GM18867 (cell line): ENCODE data around the gene DGKB.

ENCODE experiments used
- ATAC-seq: cut with Tn5 transposase; IDR thresholded peaks from one replicate; pipeline ENCODE4 v1.9.1; 2021; ENCODE audit warnings: mild to moderate bottlenecking, moderate library complexity; ENCODE audit not compliant: unreplicated experiment

The DGKB gene

DNA sequence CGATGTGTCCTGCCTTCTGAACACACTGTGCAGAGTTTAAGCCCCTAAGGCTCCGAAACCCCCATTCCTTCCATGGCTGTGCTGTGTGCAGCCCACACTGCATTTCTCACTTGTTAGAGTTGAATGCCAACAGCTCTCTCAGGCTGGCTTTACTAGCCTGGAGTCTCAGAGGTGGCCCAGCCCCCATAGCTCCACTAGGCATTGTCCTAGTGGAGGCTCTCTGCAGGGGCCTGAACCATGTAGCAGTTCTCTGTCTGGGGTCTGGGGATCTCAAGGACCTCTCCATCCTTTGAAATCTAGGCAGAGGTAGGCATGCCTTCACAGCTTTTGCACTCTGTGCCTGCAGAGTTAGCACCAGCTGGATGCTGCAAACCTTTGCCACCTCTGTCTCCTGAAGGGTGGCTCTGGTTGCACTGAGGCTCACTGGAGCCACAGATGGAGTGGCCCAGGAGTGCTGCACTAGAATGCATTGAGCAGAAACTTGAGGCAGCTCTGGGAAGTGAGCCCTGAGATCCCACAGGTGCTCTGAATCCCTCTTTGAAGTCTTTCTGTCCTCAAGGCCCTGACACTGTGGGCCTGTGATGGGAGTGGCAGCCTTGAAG, 301.7 kb downstream of the DGKB start:
- no peak for ATAC-seq

DNA sequence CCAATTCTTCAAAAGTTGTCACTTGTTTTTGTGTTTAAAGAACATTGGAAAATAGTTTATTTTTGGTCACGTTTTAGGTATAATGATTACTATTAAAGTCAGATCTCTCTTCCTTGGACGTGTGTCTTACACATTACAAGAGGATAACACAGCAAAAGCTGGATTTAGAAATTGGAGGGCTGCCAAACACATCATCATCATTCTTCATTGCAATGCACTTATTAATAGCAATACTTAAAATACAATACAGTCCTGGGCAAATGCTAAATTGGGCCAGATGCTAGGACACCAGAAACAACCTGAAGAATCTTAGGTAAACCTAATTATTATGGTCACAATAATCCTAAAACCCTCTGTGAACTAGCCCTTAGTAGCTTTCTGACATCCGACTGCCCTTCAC, 303.6 kb downstream of the DGKB start:
- no peak for ATAC-seq

GRCh38 chr7:14596421-14596820, 306.1 kb downstream of the DGKB start:
- no peak for ATAC-seq

- no peak for ATAC-seq
These were observed 312.3 kb downstream of the DGKB start for GRCh38 chr7:14590206-14590605.

DNA sequence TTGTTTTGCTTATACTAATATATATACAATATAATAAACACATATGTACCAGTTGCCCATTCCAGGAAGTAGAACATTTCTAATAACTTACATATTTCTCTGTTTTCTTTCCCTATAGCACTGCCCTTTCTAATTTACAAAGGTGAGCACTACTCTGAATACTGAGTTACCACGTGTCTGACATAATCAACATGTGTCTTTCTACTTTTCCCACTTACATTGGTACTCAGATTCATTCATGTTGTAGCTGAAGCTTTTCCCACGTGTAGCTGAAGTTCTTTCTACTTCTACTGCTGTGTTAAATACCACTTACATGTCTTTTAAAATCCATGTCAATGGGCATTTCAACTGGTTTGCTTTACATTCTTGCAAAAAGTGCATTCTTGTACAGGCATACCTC, 317.3 kb downstream of the DGKB start:
- ATAC-seq, result no peak

DNA sequence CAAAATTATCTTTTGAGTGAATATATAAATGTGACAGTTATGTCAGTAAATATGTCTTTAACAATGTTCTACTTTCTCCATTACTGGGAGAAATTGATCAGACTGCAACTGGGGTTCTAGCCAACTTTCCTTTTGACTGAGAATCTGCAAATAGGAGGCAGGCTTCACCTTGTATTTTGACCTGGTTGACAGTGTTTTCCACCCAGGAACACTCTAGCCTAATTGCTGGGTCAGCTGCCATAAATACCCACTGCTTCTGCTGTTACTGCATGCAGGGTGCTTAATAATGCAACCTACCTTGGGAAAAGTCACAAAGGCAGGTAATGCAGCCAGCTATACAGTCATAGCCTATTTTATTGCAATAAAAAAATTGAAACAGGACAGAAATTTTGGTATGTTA, 319.0 kb downstream of the DGKB start:
- ATAC-seq, result no peak

GRCh38 chr7:14582010-14582409, 320.5 kb downstream of the DGKB start:
- no peak for ATAC-seq

DNA sequence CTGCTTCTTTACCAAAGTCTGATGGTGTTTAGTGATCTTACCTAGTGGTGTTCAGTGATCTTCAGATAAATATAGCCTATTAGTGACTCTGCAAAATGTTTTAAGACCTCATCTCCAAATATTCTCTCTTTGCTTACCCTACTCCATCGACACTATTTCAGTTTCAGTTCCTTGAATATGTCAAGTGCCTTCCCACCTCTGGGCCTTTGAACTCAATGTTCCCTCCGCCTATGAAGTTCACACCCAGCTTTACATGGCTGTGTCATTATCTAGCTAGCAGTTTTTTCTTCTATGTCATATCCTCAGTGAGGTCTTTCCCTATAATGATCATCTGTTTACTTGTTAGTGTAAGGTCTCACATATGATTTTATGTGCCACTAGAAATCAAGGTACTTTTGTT, 322.6 kb downstream of the DGKB start:
- no peak for ATAC-seq

DNA sequence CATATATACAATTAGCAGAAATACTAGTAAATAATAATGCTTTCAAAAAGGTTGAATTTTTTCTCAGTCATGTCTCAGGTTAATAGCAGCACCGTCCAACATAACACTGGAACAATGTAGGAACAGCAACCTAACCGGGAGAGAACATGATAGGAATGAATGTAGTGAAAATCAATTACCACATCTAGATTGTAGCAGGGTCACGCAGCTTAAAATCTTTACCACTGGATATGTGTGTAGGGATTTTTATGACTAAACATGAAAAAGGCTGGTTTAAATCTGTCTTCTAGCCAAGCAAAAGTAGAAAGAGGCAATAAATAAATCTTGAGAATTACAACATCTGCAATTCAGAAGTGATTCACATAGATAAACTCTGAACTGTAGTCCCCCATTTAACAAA, 326.0 kb downstream of the DGKB start:
- no peak for ATAC-seq

DNA sequence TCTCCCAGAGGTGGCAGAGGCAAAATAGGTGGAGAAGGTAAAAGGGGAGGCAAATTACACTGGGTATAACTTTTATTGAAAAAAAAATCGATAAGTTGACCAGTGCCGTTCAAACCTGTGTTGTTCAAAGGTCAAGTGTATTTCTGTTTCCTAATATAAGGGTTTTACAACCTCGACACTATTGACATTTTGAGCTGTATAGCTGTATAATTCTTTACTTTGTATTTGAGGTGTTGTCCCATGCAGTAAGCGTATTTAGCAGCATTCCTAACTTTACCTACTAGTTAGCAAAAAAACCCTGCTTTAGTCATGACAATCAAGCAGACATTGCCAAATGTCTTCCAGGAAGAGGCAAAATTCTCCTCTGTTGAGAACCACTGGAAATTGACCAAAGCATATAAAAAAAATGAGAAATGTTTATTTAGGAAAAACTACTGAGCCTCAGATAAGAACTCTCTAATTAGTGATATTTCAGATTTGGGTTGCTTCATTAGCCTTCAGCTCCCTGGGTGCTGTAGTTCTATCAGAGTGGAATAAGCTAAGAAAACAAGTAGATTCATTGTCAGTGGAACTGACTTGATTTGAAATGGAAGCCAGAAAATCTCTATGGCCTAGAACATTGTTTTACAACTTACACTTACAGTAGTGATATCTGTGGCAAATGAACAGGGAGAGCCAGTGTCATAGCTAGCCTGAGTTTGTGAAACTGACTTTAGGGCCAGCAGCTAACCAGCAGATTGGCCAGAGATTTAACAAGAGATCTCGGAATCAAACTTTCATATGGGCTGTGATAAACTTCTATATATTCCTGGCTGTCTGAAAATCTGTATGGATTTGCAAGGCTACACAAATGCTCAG, 331.6 kb downstream of the DGKB start:
- ATAC-seq, result no peak

- no peak for ATAC-seq
These were observed 350.5 kb downstream of the DGKB start for GRCh38 chr7:14552060-14552459.

DNA sequence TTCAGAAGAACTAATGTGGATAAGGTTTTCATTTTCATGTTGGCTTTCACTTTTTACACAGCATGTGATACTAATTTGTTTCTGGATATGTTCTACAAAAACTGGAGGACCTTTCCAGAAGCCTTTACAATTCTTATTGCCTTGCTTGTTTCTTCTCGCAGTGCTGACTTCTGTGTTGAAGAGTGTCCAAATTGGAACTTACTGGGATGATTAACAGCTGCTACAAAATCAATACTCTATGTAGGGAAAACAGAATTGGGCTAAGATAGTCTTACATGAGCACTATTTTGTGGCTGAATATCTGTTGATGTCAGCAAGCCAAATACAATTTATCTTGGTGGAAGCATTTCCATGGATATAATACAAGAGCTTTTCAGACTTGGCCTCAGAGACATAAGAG, 351.2 kb downstream of the DGKB start:
- no peak for ATAC-seq

DNA sequence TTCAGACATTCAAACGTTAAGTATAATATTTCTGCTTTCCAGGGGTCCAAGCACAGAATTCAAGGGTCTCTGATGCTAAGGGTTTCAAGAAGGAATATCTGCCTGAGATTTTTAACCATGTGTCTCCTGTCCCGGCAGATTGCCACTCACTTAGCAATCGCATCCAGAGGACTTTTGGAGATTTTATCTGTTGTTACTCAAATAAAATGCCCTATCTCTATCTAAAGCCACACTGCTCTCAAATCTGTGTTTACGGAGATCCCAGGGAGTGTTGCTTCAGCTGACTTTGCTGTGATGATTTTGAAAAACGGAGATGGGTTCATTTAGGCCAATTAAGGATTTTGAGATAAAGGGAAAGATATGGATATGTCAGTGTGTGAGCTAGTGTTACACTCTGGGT, 359.9 kb downstream of the DGKB start:
- no peak for ATAC-seq

DNA sequence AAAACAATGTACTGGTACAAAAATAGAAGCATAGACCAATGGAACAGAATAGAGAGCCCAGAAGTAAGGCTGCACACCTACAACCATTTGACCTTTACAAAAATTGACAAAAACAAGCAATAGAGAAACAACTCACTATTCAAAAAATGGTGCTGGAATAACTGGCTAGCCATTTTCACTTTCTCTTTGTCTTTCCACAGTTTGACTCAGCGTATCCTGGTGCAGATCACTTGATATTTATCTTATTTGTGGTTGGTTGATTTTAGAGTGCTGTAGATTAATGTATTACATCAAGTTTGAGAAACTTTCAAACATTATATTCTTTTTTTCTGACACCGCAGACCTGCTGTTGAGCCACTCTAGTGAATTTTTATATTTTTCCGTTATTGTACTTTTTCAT, 381.4 kb downstream of the DGKB start:
- ATAC-seq, result no peak

GRCh38 chr7:14510268-14510667, 392.3 kb downstream of the DGKB start:
- ATAC-seq, result no peak

GRCh38 chr7:14507617-14508016, 394.9 kb downstream of the DGKB start:
- no peak for ATAC-seq

GRCh38 chr7:14505906-14506305, 396.6 kb downstream of the DGKB start:
- ATAC-seq, result no peak

DNA sequence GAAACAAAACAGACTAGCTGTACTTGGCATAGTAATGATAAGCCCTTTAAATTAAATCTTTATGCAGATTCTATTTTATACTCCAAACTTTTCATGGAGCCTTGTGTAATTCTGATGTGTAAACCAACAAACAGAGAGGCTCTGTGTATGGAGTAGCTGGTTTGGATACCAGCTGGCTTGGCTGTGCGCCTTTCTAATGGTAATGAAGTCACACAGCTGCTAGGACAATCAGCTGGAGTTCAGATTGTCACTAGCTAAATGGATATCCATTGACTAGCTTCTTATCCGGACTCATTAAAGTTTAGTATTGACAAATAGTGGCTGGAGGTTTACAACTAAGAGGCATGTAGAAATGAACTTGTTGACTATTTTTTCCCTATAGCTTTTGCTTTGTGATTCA, 398.4 kb downstream of the DGKB start:
- ATAC-seq, result no peak

DNA sequence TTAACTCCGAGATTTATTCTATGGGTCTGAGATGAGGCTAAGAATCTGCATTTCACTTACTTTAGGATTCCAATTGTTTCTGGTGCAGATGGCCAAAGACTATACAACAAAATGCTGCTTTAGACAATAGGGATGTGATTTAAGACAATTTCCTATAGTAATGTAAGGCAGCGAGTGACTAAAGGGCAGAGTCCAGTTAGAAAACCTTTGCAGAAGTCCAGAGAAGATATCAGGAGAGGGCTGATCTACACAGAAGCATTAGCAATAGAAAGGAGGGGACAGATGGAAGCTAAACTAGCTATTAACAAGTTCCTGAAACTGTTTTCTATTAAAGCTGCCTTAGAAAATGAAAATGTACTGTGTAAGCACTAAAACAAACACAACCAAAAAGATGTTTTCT, 398.9 kb downstream of the DGKB start:
- no peak for ATAC-seq

DNA sequence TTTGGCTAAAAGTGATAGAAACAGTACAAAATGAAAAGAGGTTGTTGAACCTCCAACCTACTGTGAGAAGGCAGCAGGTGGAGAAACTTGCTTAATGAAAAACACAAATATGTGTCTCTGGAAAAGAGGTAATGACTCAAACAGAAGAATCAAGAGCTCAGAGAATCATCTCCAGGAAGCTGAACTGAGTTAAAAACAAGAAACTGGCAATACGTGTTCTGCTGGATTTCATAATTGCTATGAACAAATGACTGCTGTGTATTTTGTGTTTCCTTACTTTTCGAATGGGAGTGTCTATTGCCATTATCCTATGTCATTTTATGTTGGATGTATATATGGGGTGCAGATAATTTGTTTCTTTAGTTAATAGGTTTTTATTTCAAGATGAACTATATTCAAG, 401.1 kb downstream of the DGKB start:
- no peak for ATAC-seq

GRCh38 chr7:14497390-14497789, 405.2 kb downstream of the DGKB start:
- ATAC-seq, result no peak

DNA sequence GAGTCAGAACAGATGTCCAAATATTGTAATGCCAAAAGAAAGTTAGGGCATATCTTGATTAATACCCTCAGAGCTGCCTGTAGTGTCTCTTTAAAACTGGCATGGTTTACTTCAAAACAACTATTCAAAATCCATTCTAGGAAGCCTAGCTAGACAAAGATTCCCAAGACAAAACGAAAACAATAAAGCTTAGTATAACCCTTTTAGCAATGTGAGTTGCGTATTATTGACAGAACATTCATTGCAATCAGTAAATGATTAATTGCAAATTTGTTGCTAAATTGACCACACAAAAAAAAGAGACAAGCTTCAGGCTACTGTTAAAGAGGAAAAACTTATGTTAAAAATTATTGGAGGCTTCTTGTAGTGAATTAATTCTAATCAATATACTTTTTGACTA, 406.9 kb downstream of the DGKB start:
- no peak for ATAC-seq
